Measurements from ENCODE around the gene CTSD. TPM values are rescaled to one million over a fixed set of nuclear protein-coding genes. Genes with fewer than 3 reads are reported as not detected.

The CTSD gene
- total RNA-seq, 1 donor from 2014 or later, result 118 TPM

DNA sequence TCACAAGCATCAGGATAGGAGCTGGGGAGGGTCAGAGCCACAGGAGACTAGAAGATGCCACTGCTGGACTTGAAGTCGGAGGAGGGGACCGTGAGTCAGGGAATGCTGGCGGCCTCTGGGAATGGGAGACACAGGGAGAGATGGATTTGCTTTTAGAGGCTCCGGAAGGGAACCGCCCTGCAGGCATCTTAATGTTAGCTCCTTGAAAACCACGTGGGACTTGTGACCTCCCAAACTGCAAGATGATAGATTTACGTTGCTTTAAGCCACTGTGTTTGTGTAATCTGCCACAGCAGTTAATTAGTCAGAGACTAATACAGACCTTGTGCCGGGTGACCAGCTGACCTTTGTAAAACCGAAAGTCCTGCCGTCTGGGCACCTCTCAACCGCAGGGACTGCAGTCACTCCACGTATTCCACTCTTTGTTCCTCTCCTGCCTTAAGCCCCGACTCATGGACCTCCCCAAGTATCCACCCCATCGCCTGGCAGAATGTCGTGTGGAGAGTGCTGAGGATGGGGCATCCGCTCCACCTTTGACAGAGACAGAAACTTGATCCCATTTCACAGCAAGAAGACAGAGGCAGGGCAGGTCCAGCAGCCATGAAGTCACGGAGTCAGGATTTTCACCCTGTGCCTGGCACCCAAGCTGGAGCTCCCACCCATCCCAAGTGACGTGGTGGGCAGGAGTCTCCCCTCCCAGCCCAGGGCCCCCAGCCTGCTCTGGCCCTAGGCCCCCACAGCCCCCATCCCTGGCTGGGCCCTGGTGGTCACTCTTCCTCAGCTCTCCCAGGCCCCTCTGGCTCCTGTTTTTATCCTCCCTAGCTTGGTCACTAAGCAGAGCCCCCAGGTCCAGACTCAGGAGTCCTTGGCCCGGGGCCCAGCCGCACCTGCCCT, 19.4 kb upstream of the CTSD start:
- intact Hi-C loops (cut with micrococcal nuclease), result no loop called here

DNA sequence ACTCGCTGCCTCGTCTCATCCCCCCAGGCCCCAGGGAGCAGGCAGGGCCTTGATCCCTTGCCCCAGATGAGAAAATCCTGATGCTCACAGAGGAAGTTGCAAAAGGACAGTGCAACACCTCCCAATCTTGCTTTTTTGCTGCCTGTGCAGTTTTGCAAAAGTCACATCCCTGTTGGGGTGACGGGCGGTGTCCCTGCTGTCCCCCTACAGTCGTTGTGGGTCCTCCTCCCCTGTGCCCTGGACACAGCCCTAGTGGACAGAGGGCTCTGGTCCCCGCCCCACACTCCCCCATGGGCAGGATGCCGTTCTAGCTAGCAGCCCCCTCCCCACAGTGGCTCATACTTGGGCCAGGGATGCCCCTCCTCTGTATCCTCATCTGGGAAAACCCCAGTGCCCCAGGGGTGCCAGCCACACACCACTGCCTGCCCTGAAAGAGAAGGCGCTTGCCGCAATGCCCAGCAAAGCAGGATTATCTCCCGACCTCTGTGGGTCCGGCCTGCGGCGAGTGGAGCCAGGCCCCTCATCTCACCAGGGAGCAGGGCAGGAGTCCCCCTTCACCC, 18.4 kb upstream of the CTSD start:
- intact Hi-C loops (cut with micrococcal nuclease), result no loop called here

- intact Hi-C loops (cut with micrococcal nuclease), result no loop called here
Measured at GRCh38 chr11:1781593-1781975, 17.9 kb upstream of the CTSD start.

GRCh38 chr11:1780700-1781592, 17.2 kb upstream of the CTSD start:
- intact Hi-C loops (cut with micrococcal nuclease), result no loop called here

DNA sequence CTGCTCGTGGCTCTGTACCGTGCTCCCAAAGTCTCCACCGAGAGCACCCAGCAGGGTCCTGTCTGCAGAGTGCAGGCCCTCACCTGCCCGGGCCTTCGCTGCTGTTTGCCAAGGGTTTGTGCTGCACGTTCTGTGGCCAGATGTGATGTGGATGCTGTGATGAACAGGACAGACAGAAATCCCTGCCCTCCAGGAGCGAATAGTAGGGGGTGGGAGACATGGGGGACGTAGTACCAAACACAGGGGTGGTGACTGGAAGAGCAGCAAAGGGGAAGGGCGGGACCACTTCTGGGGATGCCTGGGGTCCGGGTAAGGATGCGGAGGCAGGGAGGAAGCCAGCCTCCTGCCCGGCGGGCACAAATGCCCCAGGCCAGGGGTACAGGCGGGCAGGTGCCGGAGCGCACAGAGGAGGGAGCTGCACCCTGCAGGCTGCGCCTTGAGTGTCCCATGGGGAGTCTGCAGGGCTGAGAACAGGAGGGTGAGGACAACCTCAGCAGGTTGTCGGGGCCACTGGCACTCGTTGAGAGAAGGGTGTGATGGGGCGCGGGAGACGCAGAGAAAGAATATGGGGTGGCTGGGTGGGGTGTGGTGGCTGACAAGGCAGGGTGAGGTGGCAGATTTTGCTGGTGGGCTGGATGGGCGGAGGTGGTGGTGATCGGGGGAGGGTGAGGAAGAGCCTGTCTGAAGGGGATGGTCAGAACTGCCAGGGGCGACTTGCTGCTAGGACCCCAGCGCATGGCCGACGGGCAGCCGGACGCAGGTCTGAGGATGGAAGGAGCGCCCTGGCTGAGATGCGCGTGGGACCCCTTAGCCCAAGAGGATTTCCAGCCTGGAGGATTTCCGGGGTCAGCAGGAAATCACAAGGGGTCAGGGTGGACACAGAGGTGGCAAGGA, 16.3 kb upstream of the CTSD start:
- intact Hi-C loops (cut with micrococcal nuclease), result no loop called here

GRCh38 chr11:1779034-1779805, 15.5 kb upstream of the CTSD start:
- intact Hi-C loops (cut with micrococcal nuclease), result no loop called here

DNA sequence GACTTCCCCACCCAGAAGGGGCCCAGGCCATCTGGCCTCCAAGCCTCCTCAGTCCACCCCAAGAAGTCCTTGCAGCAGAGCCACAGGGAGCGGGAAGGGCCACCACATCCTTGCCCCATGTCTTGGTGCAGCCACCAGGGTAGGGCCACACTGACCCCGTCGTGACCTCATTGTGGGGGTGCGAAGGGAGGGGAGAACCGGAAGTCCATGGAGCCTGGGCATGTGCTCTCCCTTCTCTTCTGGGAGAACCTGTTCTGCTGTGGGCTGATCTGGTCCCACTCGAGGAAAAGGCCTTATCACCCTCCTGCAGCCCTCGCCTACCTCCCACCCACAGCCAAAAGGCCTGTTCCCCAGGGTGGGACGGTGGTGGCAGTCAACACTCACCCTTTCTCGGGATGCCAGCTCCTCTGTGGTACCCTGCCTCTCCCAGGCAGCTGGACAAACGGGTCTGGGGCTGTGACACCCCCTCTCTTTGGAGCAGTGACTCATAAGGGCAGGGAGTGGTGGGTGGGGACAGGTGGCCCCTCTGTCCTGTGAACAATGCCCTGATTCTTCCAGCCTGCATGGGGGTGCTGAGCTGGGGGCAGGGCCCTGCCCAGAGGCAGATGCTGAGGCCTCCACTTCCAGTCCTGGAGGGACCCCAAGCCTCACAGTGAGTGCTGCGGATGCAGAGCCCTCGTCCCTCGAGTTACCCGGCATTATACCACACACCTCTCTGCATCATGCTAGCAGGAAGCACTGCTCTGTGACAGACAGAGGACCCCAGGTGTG, 14.6 kb upstream of the CTSD start:
- intact Hi-C loops (cut with micrococcal nuclease), result no loop called here

DNA sequence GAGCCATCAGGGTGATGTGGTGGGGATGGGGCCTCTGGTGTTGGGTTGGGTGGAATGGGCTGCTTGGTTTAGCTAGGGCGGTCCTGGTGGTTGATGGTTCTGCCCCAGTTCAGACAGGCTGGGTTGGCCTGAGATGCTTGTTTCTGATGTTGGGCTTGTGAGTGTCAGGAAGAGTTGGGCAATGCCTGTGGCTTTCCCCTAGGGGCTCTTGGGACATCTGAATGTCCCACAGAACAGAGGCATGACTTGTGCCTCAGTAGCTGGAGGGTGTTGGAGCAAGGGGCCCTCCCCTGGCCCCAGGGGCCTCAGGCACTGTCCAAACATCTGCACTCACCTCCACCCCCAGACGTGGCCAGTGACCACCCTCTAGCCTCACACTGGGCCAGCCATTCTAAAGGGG, 14.0 kb upstream of the CTSD start:
- intact Hi-C loops (cut with micrococcal nuclease), result no loop called here

- intact Hi-C loops (cut with micrococcal nuclease), result no loop called here
Measured at GRCh38 chr11:1776944-1777715, 13.4 kb upstream of the CTSD start.

DNA sequence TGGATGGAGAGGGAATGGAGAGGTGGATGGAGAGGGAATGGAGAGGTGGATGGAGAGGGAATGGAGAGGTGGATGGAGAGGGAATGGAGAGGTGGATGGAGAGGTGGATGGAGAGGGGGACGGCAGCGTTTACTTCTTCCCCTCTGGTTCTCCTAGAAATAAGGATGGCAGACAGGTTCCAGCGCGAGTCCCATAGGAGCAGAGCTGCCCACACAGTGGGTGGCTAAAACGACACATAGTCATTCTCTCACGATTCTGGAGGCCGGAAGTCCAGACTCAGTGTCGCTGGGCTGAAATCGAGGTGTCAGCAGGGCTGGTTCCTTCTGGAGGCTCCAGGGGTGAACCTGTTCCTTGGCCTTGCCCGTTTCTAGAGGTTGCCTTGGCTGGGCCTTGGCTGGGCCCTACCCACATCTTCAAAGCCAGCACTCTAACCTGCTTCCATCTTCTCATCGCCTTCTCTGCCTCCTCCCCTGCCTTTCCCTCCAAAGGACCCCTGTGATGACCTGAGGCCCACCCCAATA, 12.7 kb upstream of the CTSD start:
- intact Hi-C loops (cut with micrococcal nuclease), result no loop called here

DNA sequence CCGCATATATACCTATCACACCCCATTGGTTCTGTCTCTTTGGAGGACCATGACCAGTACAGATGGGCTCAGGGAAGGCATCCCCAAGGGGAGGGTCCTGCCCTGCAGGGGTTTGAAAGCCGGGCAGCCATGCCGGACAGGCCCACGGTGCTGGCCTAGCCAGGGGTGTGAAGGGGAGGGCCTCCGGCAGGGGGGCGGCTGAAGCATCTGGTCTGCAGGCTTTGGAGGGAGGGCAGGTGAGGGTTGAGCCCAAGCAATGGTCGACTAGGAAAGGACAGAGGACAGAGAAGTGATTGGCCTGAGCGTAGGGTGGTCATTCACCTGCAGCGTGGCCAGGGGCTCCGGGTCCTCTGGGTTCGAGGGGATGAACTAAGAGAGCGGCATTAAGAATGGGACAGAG, 11.2 kb upstream of the CTSD start:
- intact Hi-C loops (cut with micrococcal nuclease), result no loop called here

- intact Hi-C loops (cut with micrococcal nuclease), result no loop called here
Measured at GRCh38 chr11:1773994-1774550, 10.3 kb upstream of the CTSD start.

DNA sequence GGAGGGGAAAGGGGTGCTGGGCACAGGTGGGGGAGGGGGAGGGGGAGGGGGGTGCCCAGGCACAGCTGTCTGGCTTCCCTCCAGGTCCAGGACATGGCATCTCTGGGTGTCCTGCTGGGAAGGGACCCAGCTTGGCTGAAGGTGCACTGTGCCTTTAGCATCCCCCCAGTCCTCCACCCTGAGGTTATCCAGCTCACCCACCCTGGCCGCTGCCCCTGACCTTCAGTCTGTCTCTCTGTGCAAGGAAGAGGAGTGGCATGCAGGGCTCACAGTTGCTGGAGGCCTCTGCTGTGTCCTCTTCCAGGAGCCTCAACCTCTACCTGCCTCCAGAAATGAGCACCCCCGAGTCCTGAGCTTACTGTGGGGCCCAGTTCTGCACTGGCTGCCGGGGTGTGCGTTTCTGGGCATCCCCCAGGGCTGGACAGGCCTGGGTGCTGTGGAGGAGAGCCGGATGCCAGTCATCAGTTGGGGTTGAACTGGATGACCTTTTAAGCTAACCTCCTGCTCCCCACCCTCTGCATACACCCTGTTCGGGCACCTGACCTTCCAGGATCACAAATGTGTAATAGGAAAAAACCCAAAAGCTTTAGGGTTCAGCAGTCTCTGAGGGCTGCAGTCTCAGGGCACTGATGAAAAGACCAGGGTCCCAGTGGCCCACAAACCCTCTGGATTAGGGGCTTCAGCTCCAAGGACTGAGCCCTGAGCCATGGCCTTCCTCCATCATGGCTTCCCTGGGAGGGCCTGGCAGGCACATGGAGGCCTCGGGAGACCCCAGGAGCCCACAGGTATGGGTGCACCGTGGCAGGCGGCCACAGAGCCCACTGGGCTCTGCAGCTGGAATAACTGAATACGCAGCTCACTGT, 9.6 kb upstream of the CTSD start:
- intact Hi-C loops (cut with micrococcal nuclease), result no loop called here

DNA sequence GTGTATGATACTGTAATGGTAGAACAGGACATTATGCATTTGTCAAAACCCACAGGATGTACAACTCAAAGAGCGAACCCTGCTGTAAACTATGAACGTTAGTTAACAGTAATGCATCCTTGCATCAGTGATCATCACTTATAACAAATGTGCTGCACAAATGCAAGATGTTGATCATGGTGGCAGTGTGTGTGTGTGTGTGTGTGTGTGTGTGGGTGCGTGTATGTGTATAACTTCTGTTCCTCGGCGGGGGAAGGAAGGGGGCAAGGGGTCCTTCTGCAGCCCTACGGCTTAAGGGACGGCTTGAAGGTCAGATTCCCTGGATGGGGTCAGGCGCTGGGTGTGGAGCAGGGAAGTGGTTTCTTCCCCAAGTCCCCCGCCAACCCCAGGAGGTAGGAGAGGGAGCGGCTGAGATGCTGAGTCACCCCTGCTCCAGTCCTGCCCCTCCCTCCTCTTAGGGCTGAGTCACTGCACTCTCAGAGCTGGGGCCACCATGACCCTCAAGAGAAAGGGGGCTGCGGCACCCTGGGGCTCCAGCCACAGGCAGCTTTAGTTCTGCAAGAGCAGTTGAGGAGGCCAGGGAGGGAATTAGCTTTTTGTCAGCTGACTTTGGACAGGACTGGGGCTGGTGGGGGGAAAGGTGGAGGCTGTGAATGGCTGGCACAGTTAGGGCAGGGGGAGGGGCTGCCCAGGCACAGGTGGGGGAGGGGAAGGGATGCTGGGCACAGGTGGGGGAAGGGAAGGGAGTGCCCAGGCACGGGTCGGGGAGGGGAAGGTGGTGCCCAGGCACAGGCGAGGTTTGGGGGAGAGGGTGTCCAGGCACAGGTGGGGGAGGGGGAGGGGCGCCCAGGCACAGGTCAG, 8.8 kb upstream of the CTSD start:
- intact Hi-C loops (cut with micrococcal nuclease), result no loop called here

GRCh38 chr11:1771700-1772099, 8.0 kb upstream of the CTSD start:
- intact Hi-C loops (cut with micrococcal nuclease), result no loop called here

DNA sequence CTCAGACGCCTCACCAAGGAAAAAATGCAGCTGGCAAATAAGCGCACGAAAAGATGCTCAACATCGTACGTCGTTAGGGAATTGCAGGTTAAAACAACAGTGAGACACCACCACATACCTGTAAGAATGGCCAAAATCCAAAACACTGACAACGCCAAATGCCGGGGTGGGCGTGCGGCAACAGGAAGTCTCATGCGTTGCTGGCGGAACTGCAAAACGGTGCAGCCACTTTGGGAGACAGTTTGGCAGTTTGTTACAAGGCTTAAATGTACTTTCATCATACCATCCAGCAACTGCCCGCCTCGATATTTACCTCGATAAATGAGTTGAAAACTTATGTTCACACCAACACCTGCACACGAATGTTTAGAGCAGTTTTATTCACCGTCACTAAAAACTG, 7.5 kb upstream of the CTSD start:
- intact Hi-C loops (cut with micrococcal nuclease), result no loop called here

Data from T-helper 2 cell treated with Interferon-gamma antibody and Interleukin-4, amounts not matched to agents 100 ng/mL and 5 ng/mL, for 36 hours (primary cell).